Measurements from ENCODE around the gene TRHDE.

Gene TRHDE

DNA sequence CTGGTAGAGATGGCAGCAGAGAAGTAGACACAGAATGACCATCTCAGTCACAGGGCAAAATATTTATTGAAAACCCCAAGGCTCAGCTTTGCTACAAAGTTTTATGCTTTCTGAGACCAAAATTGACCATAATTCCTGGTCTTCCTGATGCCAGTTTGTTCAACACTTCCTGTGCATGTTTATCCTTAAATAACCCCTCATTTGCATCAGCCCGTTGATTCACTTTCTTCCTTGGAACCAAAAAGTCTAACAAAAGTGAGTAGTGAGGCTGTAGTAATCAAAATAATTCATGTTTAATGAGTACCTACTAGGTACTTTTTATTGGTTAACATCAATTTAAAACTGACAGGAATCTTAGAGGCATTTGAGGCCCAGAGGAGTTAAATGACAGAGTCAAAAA lies 51.7 kb downstream of the TRHDE start:
- DNase-seq (ENCODE audit: low spot score) = no peak

DNA sequence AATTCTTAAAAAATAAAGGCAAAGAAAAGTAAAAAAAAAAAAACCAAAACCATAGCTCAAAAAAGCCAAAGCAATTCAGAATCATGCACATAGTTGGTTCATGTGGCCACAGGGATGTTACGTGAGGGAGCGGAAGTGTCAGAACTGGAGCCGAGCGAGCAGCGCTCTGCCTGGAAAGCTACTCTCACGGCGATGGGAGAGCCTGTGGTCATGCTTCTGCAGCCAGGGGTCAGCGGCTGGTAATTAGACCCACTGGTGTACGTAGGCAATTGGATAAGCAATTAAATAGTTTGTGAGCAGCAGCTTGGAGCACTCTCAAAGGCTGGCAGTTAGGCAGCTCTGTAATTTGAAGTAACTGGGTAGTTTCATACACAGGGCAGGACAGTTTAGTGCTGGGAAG lies 58.1 kb downstream of the TRHDE start:
- no peak for DNase-seq (ENCODE audit: low spot score)

- no peak for DNase-seq (ENCODE audit: low spot score)
These were observed 58.6 kb downstream of the TRHDE start for GRCh38 chr12:72330784-72331183.

DNA sequence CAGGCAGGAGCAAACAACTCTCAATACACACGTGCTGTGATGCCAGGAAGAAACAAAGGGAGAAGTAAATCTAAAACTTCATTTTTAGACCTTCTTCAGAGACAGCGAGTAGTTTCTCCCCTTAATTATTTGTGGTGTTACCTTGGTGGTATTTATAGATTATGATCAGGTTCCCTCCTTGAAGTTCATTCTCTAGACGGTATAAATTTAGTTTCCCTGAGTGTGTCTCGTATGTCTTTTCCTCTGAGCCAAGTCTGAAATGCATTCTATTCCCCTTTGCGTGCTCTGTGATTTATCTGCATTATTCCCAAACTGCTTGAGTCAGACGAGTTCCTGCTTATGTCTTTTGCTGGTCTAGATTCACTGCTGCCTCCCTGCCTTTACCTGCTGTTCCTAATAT lies 65.2 kb downstream of the TRHDE start:
- DNase-seq (ENCODE audit: low spot score) = no peak

DNA sequence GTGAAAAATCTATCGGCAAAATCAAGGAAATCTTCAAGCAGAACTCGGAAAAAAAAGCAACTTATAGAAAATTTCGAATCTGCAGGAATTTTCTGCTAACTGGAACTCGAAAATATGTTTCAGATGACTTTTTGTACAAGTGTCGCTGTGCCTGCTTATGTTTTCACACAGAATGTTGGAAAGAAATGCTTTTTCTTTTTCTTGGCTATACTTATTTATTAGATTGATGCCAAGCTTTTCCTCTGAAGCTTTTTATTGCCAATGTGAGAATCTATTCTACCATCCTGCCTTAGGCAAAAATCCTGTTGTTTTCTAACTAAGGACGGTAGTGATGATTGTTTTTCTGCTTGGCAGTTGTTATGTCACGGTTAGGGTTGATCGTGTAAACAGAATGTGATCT lies 65.8 kb downstream of the TRHDE start:
- no peak for DNase-seq (ENCODE audit: low spot score)

DNA sequence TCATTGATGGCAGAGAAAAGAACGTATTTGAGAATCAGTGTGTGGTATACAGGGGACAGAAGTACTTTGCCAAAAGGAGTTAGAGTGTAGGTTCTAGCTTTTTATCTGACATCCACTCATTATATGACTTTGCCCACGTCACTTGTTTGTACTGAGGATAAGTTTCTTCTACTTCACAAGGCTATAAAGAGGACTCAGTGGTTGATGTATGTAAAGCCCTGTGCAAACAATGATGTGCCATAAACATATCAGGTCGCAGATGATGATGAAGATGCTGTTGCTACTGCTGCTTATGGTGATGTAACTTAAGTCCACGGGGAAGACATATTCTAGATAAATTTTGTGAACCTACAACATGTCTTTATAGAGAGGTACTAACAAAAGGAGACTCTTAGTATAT lies 66.3 kb downstream of the TRHDE start:
- DNase-seq (ENCODE audit: low spot score) = no peak

DNA sequence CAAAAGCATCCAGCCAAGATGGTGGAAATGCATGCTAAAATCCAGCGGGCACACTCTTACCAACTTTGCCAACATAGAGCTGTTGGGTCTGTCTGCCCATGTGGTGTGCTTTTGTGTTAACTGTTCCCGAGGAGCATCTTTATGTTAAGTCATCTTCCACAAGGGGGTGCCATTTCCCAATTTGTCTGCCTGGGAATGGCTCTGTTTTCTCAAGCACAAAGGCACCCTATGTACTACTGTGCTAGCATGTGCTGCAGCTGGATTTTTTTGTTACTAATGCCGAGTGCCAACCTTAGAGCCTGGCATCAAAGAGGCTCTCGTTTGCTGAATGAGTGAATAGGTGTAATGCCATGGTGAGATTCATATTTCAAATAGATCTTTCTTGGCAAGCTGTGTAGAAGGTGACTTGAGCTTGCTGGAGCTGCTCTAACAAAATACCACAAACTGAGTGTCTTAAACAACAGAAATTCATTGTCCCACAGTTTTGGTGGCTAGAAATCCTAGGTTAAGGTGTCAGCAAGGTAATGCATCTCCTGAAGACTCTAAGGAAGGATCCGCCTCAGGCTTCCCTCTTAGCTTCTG lies 74.3 kb downstream of the TRHDE start:
- peak; percentile 49 for DNase-seq (ENCODE audit: low spot score)

GRCh38 chr12:72349491-72349890 lies 77.3 kb downstream of the TRHDE start:
- DNase-seq (ENCODE audit: low spot score) = no peak

- no peak for DNase-seq (ENCODE audit: low spot score)
These were observed 87.2 kb downstream of the TRHDE start for GRCh38 chr12:72359416-72359815.

DNA sequence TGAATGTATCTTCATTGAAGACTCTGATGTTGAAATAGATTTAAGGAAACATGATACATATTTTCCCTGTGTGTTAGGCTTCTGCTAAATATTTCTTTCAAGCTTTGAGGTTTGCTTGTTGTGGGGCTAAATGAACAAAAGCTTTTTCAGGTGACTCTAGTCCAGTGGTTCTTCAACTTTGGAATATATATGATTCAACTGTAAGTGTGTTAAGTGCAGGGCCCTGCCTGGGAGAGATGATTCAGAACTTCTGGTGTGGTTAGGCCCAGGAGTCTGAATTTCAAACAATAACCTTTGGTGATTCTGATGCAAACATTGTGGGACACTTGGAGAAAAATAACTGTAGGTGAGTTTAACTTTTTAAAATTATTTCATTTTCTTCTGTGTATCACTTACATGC lies 93.0 kb downstream of the TRHDE start:
- no peak for DNase-seq (ENCODE audit: low spot score)

- no peak for DNase-seq (ENCODE audit: low spot score)
These were observed 94.1 kb downstream of the TRHDE start for GRCh38 chr12:72366255-72366654.

- DNase-seq (ENCODE audit: low spot score) = no peak
These were observed 96.1 kb downstream of the TRHDE start for GRCh38 chr12:72368298-72368697.

- DNase-seq (ENCODE audit: low spot score) = no peak
These were observed 96.7 kb downstream of the TRHDE start for GRCh38 chr12:72368719-72369422.

GRCh38 chr12:72369423-72369959 lies 97.3 kb downstream of the TRHDE start:
- DNase-seq (ENCODE audit: low spot score) = no peak

- no peak for DNase-seq (ENCODE audit: low spot score)
These were observed 108.3 kb downstream of the TRHDE start for GRCh38 chr12:72380441-72380840.

DNA sequence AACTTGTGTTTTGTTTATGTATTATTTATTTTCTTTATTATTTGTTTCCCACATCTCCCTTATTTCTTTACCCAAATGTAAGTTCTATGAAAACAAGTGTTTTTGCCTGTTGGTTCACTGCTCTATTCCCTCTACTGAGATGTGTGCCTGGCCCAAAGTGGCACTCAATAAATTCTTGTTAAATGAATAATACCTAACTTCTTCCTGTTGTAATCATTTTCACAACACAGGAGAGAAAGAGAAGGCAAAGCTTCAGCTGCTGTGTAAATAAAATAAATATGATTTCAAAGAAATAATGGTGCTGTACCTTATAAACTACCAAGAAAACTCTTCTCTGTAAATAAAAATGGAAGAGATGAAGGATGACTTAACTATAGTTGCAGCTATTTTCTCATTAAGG lies 116.2 kb downstream of the TRHDE start:
- DNase-seq (ENCODE audit: low spot score) = no peak

DNA sequence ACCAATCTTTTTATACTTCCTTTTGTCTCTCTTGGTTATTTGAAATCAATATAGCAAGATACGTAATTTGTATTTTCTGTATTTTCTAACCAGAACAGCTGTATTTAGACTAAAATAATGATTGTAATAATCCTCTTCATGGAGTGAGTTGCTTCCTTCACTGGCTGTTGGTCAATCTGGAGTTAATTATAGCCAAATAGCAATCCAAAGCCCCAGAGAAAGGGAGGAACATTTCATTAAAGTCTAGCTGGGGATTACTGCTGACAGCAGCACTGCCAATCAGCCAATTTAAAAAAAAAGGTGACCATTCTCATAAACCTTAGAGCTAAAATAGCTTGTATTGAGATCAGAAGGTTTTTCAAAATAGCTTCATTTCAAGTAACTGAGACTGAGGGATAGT lies 118.0 kb downstream of the TRHDE start:
- no peak for DNase-seq (ENCODE audit: low spot score)

DNA sequence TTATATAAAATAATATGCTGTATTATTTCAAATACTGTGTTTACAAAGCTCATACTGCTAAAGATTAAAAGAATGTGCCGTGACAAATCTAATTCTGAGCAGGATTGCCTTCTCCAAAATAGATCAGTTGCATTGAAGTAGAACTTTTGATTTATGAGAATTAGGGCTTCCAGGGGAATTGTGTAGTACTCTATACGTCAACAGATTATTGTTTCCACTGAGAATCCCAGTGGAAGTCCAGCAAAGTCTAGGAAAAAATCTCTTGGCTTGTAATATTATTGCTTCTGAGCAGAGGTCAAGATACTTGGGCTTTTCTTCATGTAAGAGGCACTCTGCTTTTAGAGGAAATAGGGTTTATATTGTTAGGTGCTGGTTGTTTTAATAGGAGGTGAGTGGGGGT lies 133.9 kb downstream of the TRHDE start:
- DNase-seq (ENCODE audit: low spot score) = no peak

GRCh38 chr12:72432037-72432604 lies 160.0 kb downstream of the TRHDE start:
- DNase-seq (ENCODE audit: low spot score) = no peak

DNA sequence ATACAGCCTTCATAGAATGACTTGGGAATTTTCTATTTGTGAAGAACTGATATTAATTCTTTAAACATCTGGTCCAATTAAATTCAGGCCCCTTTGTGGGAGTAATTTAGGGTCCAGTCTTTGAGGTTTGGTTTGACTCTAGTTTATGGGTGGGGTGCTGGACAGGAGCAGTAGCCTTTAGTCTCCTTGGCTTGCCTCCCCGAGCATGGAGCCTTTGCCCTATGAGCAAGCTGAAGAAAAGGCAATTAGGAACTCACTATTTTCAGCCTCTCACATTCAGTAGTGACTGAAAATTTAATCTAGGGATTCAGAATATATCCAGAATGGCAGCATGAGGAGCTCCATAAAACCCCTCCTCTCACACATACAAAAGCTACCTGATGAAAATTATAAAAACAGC lies 161.1 kb downstream of the TRHDE start:
- DNase-seq (ENCODE audit: low spot score) = no peak

DNA sequence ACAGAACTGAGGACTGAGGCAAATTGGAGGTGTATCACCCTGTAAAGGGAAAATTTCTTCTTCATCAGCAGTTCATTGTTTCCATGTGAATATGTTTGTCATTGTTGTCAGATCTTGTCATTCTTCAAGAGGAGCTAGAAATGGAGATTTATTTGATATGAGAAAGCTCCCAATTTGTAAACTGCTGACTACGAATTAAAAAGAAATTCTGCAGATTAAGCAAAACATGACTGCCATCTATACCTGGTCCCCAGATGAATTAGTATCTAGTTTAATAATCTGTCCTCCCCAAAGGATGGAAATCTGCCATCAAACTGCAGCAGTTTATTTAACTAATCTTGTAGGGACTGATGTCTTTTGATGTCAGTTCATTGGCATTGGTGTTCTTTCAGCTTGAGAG lies 162.8 kb downstream of the TRHDE start:
- no peak for DNase-seq (ENCODE audit: low spot score)

- DNase-seq (ENCODE audit: low spot score) = no peak
These were observed 170.0 kb downstream of the TRHDE start for GRCh38 chr12:72442217-72442616.

DNA sequence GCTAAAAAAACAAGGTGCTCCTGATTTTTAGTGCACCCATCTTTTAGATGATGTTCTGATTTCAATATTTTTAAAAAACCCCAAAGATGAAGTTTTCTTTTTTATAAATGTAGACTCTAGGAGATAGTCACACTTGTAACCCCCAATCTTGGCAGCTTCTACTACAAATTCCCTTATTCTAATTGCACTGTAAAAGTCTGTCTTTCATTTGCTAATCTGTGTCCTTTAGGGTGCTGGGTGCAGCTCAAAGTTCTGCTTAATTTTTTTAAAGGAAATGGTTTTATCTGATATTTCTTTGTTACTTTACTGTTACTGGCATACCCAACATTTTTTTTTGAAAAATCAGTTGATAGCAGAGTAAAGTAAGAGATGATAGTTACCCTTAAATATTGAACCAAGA lies 172.0 kb downstream of the TRHDE start:
- DNase-seq (ENCODE audit: low spot score) = no peak

DNA sequence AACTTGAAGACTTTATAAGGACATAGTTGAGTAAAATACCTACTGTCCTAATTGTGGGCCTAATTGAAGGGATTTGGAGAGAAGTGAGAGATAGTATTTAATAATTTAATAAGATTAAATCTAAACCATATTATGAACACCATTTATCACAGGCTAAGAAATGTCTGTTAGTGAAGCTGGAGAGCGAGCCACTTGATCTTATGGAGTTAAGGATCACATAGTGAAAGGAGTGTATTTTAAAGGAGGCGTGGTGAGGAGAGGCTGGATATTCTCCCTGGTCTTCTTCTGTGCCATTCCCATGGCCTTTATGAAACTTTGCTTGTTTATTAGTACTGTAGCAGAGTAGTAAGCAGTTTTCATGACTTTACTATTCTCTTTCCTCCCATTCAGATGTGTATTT lies 172.4 kb downstream of the TRHDE start:
- no peak for DNase-seq (ENCODE audit: low spot score)
